ENCODE measurements around the gene DHCR7.
"Not testable (repeated sequence)": the region's sequence is repeated elsewhere in the genome, so short reads cannot be mapped to it uniquely, and the experiment has no call there.

The DHCR7 gene

GRCh38 chr11:71437879-71438278 is 10.3 kb downstream of the DHCR7 start:
- DNase-seq (ENCODE audit: low spot score) = no peak

DNA sequence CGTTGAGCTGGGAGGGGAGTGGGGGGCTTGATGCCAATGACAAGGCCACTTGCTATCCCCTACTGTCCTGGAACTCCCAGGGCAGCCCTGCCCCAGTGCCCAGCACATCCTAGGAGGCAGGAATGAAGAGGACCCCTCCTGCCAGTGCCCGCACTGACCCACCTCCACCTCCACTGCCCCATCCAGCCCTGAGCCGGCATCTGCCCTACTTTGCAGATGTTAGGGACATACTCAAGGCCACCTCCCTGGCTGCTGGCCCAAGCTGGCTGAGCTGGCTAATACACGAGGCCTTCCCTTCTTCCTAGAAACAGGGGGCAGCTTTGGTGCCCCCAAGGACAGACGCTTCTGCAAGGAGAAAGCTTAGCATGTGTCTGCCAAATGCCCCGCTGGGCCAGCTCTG is 10.8 kb downstream of the DHCR7 start:
- DNase-seq (ENCODE audit: low spot score) = no peak

DNA sequence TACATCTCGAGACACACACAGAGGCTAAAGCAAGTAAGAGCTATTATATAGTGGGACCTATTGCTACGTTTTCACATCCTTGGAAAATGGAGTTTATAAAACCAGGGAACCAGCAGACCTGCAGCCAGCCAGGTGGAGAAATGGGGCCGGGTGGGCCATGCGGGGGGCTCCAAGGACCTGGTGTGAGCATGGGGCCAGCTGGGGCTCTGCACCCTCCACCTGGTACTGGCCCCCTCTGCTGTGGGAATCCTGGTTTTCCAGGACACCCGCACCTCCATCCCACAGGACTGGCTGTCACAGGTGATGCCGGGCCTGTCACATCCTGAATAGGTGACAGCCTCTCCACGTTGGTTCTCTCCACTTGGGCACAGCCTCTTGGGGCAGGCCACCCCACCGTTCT is 11.3 kb downstream of the DHCR7 start:
- no peak for DNase-seq (ENCODE audit: low spot score)

GRCh38 chr11:71435278-71435951 is 12.8 kb downstream of the DHCR7 start:
- DNase-seq (ENCODE audit: low spot score) = no peak

DNA sequence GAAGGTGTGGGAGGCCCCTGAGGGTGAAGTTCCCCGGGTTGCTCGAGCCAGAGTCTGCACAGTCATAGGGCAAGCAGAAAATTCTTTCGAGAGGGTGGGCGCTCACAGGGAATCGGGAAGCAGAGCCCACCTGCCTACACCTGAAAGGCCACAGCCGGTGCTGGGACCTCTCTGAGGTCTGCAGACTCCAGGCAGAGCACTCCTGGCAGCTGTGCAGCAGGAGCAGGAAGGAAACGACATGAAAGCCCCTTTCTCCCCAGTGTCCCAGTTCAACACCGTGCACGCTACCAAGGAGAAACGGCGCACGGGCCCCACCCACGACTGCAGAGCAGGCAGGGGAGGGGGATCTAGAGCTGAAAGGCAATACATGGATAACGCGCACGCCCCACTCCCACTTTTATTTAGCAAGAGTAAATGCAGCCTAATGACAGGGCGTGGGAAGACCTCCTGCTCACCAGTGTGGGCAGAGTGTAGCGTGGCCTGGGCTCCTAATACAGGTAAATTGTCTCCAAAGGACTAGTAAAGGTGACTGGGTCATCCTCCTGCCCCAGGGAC is 13.5 kb downstream of the DHCR7 start:
- DNase-seq (ENCODE audit: low spot score) = no peak

DNA sequence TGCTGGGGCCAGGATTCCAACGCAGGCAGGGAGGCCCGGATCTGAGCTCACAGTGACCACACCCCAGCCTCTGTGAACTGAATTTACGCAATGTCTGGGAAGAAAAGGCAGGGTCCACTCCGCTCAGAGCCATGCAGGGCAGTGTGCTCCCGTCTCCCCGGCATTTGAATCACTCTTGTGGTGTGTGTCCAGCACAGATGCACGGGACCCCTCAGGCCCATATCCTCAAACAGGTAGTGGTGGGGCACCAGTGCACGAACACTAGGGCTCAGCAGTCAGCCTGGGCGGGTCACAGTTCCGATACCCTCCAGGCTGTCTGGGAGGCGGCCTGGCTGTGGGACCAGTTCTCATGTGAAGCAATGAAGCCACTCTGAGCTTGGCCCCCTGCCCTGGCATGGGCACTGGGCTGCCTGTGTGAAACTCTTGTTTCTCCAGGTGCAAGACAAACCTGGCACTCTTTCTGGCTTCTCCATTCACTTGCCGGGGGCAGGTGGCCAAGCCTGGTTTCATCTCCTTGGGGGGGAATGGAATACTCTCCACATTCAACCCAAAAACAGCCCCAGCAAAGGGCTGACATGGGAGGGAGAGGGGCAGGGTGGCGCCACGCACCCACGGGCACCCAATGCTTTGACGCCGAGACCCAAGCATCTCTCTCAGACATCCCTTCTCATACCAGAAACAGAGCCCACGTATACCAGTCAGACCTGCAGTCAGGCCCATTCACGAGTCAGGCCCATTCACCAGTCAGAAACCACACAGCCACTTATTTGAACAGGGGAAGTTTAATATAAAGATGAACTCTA is 14.3 kb downstream of the DHCR7 start:
- DNase-seq (ENCODE audit: low spot score) = no peak

GRCh38 chr11:71432761-71433647 is 15.2 kb downstream of the DHCR7 start:
- DNase-seq (ENCODE audit: low spot score) = peak; percentile 91

DNA sequence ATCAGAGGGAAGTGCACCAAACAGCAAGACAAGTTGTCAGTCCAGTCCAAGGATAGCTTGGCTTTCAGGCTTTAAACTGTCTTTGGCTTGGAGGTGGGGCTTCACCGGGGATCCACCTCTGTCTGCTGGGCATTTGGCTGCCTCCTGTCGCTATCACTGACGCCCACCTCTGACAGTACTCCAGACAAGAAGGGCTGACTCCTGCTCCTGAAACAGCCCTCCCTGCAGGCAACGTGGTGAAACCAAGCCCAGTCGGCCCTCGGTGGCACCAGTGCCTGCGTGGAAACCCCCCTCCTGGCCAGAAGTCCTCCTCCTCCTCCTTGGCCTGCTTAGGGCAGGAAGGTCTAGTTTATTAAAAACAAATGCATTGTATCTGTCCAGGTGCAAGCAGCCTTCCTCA is 16.9 kb downstream of the DHCR7 start:
- no peak for DNase-seq (ENCODE audit: low spot score)

- DNase-seq (ENCODE audit: low spot score) = no peak
Observed at GRCh38 chr11:71430166-71430565, 18.0 kb downstream of the DHCR7 start.

GRCh38 chr11:71429701-71430100 is 18.5 kb downstream of the DHCR7 start:
- no peak for DNase-seq (ENCODE audit: low spot score)

DNA sequence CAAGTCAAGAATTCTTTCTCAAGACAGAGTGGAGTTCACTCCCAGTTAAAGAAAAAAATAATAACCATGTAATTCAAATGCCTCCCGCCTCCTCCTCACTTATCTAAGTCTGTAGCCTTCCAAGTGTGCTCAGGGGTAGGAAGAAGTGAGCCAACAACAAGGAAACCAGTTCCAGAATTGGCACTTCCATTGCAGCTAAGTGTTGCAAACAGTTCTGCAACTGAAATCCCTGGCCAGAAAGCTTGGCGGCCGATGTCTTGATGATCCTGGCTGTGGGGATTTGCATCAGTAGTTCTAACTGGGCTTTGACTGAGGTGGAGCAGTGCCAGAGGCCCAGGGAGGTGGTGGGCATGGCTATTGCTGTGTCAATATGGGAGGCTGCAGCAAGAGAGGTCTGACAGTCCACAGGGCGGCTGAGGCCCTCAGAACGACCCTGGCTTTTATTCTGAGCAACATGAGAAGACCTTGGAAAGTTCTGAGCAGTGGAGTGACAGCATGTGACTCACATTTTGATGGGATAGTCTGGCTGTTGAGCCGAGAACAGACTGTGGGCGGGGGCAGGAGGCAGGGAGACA is 19.2 kb downstream of the DHCR7 start:
- DNase-seq (ENCODE audit: low spot score) = no peak

- DNase-seq (ENCODE audit: low spot score) = no peak
Observed at GRCh38 chr11:71426413-71426812, 21.8 kb downstream of the DHCR7 start.

- DNase-seq (ENCODE audit: low spot score) = no peak
Observed at GRCh38 chr11:71425860-71426259, 22.3 kb downstream of the DHCR7 start.

DNA sequence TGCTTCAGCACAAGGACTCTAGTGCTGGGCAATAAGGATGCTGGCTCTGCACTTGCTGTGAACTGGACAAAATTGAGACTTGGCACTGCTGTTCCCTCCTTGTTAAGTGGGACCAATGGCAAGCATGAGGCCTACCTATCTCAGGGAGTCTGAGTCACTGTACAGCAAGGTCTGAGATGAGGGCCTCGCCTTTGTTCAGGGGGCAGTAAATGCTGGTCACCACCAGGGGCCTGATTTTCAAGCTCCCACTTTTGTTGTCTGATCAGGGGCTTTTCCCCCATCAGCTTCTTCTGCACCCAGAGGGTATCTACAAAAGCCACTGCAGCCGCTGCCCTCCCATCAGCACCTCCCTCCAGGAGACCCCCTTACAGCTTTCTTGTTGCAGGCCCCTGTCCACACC is 22.8 kb downstream of the DHCR7 start:
- no peak for DNase-seq (ENCODE audit: low spot score)

GRCh38 chr11:71423181-71423790 is 24.9 kb downstream of the DHCR7 start:
- DNase-seq (ENCODE audit: low spot score) = no peak

- not testable (repeated sequence) for DNase-seq (ENCODE audit: low spot score)
Observed at GRCh38 chr11:71422318-71422717, 25.9 kb downstream of the DHCR7 start.

GRCh38 chr11:71421392-71421950 is 26.7 kb downstream of the DHCR7 start:
- no peak for DNase-seq (ENCODE audit: low spot score)

- DNase-seq (ENCODE audit: low spot score) = peak; percentile 41
Observed at GRCh38 chr11:71420455-71421241, 27.5 kb downstream of the DHCR7 start.

GRCh38 chr11:71418643-71419042 is 29.6 kb downstream of the DHCR7 start:
- no peak for DNase-seq (ENCODE audit: low spot score)

GRCh38 chr11:71414645-71415044 is 33.5 kb downstream of the DHCR7 start:
- DNase-seq (ENCODE audit: low spot score) = no peak
